Activated naive CD4-positive, alpha-beta T cell treated with anti-CD3 and anti-CD28 coated beads, Interleukin-2, amount 50 U/mL, for 72 hours (primary cell): ENCODE results near the gene ADSL. TPM values are rescaled to one million over a fixed set of nuclear protein-coding genes. Genes with fewer than 3 reads are reported as not detected.
"Not testable (repeated sequence)": the region's sequence is repeated elsewhere in the genome, so short reads cannot be mapped to it uniquely, and the experiment has no call there.

Source experiments
- ATAC-seq, 2 donors: fragments of 150-1000 bp; cut with Tn5 transposase; 2 replicates each; pipeline ENCODE4 v1.10.0; 2021; ENCODE audit warnings: mild to moderate bottlenecking in 2 of 2, moderate library complexity in 2 of 2
- DNase-seq, 2 donors: peaks; one replicate each; pipeline ENCODE4 v3.0.0; 2021 to 2022; ENCODE audit warnings: low spot score in 2 of 2
- H3K27ac Mint-ChIP-seq, 2 donors: one replicate each; pipeline ENCODE4 v1.8.0; 2022; ENCODE audit warnings: mild to moderate bottlenecking in 2 of 2, mixed read lengths in 2 of 2
- H3K36me3 Mint-ChIP-seq, 2 donors: one replicate each; pipeline ENCODE4 v1.8.0; 2022; ENCODE audit warnings: mixed read lengths in 2 of 2
- H3K9me3 Mint-ChIP-seq, 2 donors: one replicate each; pipeline ENCODE4 v1.8.0; 2022; ENCODE audit warnings: mixed read lengths in 2 of 2
- total RNA-seq, 2 donors: library from RNA; stranded (reverse); gene quantifications; one replicate each; pipeline ENCODE4 v1.2.3, GENCODE V29; 2022

The ADSL gene
- total RNA-seq, result 100 to 1,000 TPM in 1 of 2 donors, 10 to 100 TPM in 1; 97.4 to 135 TPM

GRCh38 chr22:40346185-40347118 is at the start of gene ADSL:
ADSL (plus strand) TSS chr22:40346500; CDS start chr22:40346559, 59 bp downstream.
- Mint-ChIP-seq H3K9me3 (no peaks in the 10 kb centered on the region), H3K36me3 (peaks cover 20% of the 10 kb centered on the region in 2 donors), H3K27ac (peak within 1 kb of the TSS; percentile 97 to 98)
- DNase-seq (peak; percentile 87 to 89), ATAC-seq (peak; percentile 92 to 94)

- H3K27ac Mint-ChIP-seq, result no peak overlapping the region
- H3K36me3 Mint-ChIP-seq, result peaks cover 8 to 38% of the 10 kb centered on the region in 2 donors
- DNase-seq (no peak), ATAC-seq (no peak)
- no peaks in the 10 kb centered on the region for H3K9me3 Mint-ChIP-seq
Measured at GRCh38 chr22:40300316-40300715, 46.0 kb upstream of the ADSL start.

- H3K36me3 Mint-ChIP-seq, result peaks cover 8 to 32% of the 10 kb centered on the region in 2 donors
- peak; percentile 93 to 97 for ATAC-seq
- no peak for DNase-seq
- H3K27ac Mint-ChIP-seq, result no peak overlapping the region
- H3K9me3 Mint-ChIP-seq, result no peaks in the 10 kb centered on the region
Measured at GRCh38 chr22:40300884-40301672, 45.2 kb upstream of the ADSL start.

- ATAC-seq, result peak in 1 of 2 donors; percentile 52
- DNase-seq, result no peak
- Mint-ChIP-seq H3K27ac (no peak overlapping the region), H3K36me3 (peaks cover 8 to 35% of the 10 kb centered on the region in 2 donors), H3K9me3 (no peaks in the 10 kb centered on the region)
Measured at GRCh38 chr22:40302149-40302548, 44.2 kb upstream of the ADSL start.

- Mint-ChIP-seq H3K27ac (no peak overlapping the region), H3K36me3 (peaks cover 19 to 41% of the 10 kb centered on the region in 2 donors), H3K9me3 (no peaks in the 10 kb centered on the region)
- ATAC-seq (no peak), DNase-seq (no peak)
Measured at GRCh38 chr22:40305625-40306024, 40.7 kb upstream of the ADSL start.

GRCh38 chr22:40308999-40309573 is 37.2 kb upstream of the ADSL start:
- Mint-ChIP-seq H3K27ac (peak overlapping the region; percentile 44 to 78), H3K36me3 (peaks cover 23 to 30% of the 10 kb centered on the region in 2 donors), H3K9me3 (no peaks in the 10 kb centered on the region)
- no peak for DNase-seq
- no peak for ATAC-seq

GRCh38 chr22:40309631-40310030 is 36.7 kb upstream of the ADSL start:
- DNase-seq (no peak), ATAC-seq (no peak)
- H3K27ac Mint-ChIP-seq, result peak overlapping the region in 1 of 2 donors; percentile 44
- no peaks in the 10 kb centered on the region for H3K9me3 Mint-ChIP-seq
- peaks cover 23 to 30% of the 10 kb centered on the region in 2 donors for H3K36me3 Mint-ChIP-seq

- H3K36me3 Mint-ChIP-seq, result peaks cover 25 to 34% of the 10 kb centered on the region in 2 donors
- DNase-seq (no peak), ATAC-seq (no peak)
- H3K27ac Mint-ChIP-seq, result no peak overlapping the region
- H3K9me3 Mint-ChIP-seq, result no peaks in the 10 kb centered on the region
Measured at GRCh38 chr22:40310081-40310767, 36.1 kb upstream of the ADSL start.

- Mint-ChIP-seq H3K9me3 (no peaks in the 10 kb centered on the region), H3K36me3 (peaks cover 30 to 39% of the 10 kb centered on the region in 2 donors)
Measured at GRCh38 chr22:40310768-40311120, 35.6 kb upstream of the ADSL start.

GRCh38 chr22:40311646-40312045 is 34.7 kb upstream of the ADSL start:
- H3K36me3 Mint-ChIP-seq, result peaks cover 31 to 44% of the 10 kb centered on the region in 2 donors
- H3K27ac Mint-ChIP-seq, ATAC-seq, H3K9me3 Mint-ChIP-seq, DNase-seq: not testable (repeated sequence)

More at GRCh38 chr22:40310768-40311120, 35.6 kb upstream of the ADSL start:
- DNase-seq (no peak), ATAC-seq (no peak)
- no peak overlapping the region for H3K27ac Mint-ChIP-seq

- Mint-ChIP-seq H3K36me3 (peaks cover 31 to 47% of the 10 kb centered on the region in 2 donors), H3K27ac (peak overlapping the region in 1 of 2 donors; percentile 72), H3K9me3 (no peaks in the 10 kb centered on the region)
- DNase-seq (no peak), ATAC-seq (no peak)
Measured at GRCh38 chr22:40312050-40312449, 34.2 kb upstream of the ADSL start.

GRCh38 chr22:40313007-40313406 is 33.3 kb upstream of the ADSL start:
- no peaks in the 10 kb centered on the region for H3K9me3 Mint-ChIP-seq
- H3K27ac Mint-ChIP-seq, result peak overlapping the region; percentile 72 to 79
- no peak for ATAC-seq
- peaks cover 27 to 47% of the 10 kb centered on the region in 2 donors for H3K36me3 Mint-ChIP-seq
- DNase-seq, result no peak

GRCh38 chr22:40314041-40314440 is 32.3 kb upstream of the ADSL start:
- ATAC-seq (no peak), DNase-seq (no peak)
- Mint-ChIP-seq H3K36me3 (peaks cover 21 to 47% of the 10 kb centered on the region in 2 donors), H3K9me3 (no peaks in the 10 kb centered on the region), H3K27ac (no peak overlapping the region)

- Mint-ChIP-seq H3K9me3 (no peaks in the 10 kb centered on the region), H3K36me3 (peaks cover 10 to 51% of the 10 kb centered on the region in 2 donors), H3K27ac (peak overlapping the region in 1 of 2 donors; percentile 88)
- ATAC-seq (peak in 1 of 2 donors; percentile 34), DNase-seq (no peak)
Measured at GRCh38 chr22:40320687-40321086, 25.6 kb upstream of the ADSL start.

- no peak overlapping the region for H3K27ac Mint-ChIP-seq
- peaks cover 9 to 41% of the 10 kb centered on the region in 2 donors for H3K36me3 Mint-ChIP-seq
- ATAC-seq (no peak), DNase-seq (no peak)
- no peaks in the 10 kb centered on the region for H3K9me3 Mint-ChIP-seq
Measured at GRCh38 chr22:40322021-40322420, 24.3 kb upstream of the ADSL start.

GRCh38 chr22:40322818-40323447 is 23.4 kb upstream of the ADSL start:
- ATAC-seq, result no peak
- H3K9me3 Mint-ChIP-seq, result no peaks in the 10 kb centered on the region
- H3K27ac Mint-ChIP-seq, result peak overlapping the region; percentile 2 to 60
- DNase-seq, result no peak
- peaks cover 4 to 32% of the 10 kb centered on the region in 2 donors for H3K36me3 Mint-ChIP-seq
